GM23338 (cell line): Measurements from ENCODE around the gene TRDMT1.

Experiments used
- ETS1 ChIP-seq: IDR thresholded peaks from 2 replicates; pipeline ENCODE4 v1.6.1; 2016; ENCODE audit warnings: antibody characterized with exemption
- EZH2 ChIP-seq: fragments of 200-600 bp; sonication (generic); IDR thresholded peaks from one replicate; pipeline ENCODE4 v1.8.0; 2017; ENCODE audit warnings: antibody characterized with exemption, mild to moderate bottlenecking, low read depth; ENCODE audit not compliant: unreplicated experiment
- EZH2phosphoT487 ChIP-seq: fragments of 200-600 bp; sonication (generic); IDR thresholded peaks from one replicate; pipeline ENCODE4 v1.8.1; 2018; ENCODE audit warnings: antibody characterized with exemption; ENCODE audit not compliant: unreplicated experiment
- JUNB ChIP-seq: IDR thresholded peaks from one replicate; pipeline ENCODE4 v1.6.1; 2016; ENCODE audit warnings: antibody characterized with exemption; ENCODE audit not compliant: unreplicated experiment
- POLR2AphosphoS5 ChIP-seq: IDR thresholded peaks from 2 replicates; pipeline ENCODE4 v1.6.1; 2016; ENCODE audit warnings: antibody characterized with exemption, low read depth
- REST ChIP-seq: IDR thresholded peaks from one replicate; pipeline ENCODE4 v1.6.1; 2018; ENCODE audit warnings: antibody characterized with exemption; ENCODE audit not compliant: unreplicated experiment
- STAT1 ChIP-seq: IDR thresholded peaks from one replicate; pipeline ENCODE4 v1.6.1; 2016; ENCODE audit warnings: antibody characterized with exemption; ENCODE audit not compliant: unreplicated experiment
- ZNF114 ChIP-seq: fragments of 250-450 bp; sonication (Bioruptor Pico); IDR thresholded peaks from 2 replicates; pipeline ENCODE4 v1.5.0; 2020; ENCODE audit warnings: mild to moderate bottlenecking, moderate library complexity
- ZNF331 ChIP-seq: fragments of 250-450 bp; sonication (Bioruptor Pico); IDR thresholded peaks from 2 replicates; pipeline ENCODE4 v1.5.0; 2020; ENCODE audit warnings: low read depth, mild to moderate bottlenecking, moderate library complexity
- TF ChIP-seq, protein P1 (sequence below), 2 experiments: fragments of 200-600 bp in 1 of 2; sonication (generic) in 1 of 2; conservative IDR thresholded peaks; 2 replicates each; pipeline versions ENCODE4 v1.5.1 to v1.6.1; 2016 to 2017; ENCODE audit warnings: antibody characterized with exemption in 2 of 2, low read depth in 2 of 2, mild to moderate bottlenecking in 2 of 2, moderate library complexity in 1 of 2

DNA sequence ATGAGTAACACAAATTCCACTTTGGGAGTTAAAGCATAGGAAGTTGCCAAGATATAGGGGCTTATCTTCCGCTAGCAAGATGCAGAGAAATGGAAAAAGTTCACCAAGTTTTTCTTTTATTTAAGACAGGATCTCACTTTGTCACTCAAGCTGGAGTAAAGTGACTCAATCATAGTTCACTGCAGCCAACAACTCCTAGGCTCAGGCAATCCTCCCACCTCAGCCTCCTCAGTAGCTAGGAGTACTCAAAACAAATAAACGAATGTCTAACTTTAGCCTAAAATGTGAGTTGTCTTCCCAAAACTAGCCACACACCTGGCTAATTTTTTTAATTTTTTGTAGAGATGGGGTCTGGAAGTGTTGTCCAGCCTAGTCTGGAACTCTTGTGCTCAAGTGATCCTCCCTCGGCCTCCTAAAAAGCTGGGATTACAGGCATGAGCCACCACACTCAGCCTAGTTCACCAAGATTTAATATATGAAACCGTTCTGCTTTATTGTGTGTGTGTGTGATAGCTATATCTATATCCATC, 36.5 kb upstream of the TRDMT1 start:
- TF ChIP-seq, protein P1, sequence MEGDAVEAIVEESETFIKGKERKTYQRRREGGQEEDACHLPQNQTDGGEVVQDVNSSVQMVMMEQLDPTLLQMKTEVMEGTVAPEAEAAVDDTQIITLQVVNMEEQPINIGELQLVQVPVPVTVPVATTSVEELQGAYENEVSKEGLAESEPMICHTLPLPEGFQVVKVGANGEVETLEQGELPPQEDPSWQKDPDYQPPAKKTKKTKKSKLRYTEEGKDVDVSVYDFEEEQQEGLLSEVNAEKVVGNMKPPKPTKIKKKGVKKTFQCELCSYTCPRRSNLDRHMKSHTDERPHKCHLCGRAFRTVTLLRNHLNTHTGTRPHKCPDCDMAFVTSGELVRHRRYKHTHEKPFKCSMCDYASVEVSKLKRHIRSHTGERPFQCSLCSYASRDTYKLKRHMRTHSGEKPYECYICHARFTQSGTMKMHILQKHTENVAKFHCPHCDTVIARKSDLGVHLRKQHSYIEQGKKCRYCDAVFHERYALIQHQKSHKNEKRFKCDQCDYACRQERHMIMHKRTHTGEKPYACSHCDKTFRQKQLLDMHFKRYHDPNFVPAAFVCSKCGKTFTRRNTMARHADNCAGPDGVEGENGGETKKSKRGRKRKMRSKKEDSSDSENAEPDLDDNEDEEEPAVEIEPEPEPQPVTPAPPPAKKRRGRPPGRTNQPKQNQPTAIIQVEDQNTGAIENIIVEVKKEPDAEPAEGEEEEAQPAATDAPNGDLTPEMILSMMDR (conservative IDR thresholded peaks at IDR 0.05; ENCODE audit: low read depth in 2 of 2), result no peak
- TF ChIP-seq REST, result no peak
- no peak for TF ChIP-seq POLR2AphosphoS5
- no peak for TF ChIP-seq EZH2
- no peak for TF ChIP-seq JUNB
- no peak for TF ChIP-seq ETS1
- TF ChIP-seq ZNF331 (CRISPR knock-in tag), result no peak
- no peak for TF ChIP-seq EZH2phosphoT487
- no peak for TF ChIP-seq STAT1
- TF ChIP-seq ZNF114 (CRISPR knock-in tag), result no peak
